Measurements from ENCODE around the gene KCNIP4. TPM values are rescaled to one million over a fixed set of nuclear protein-coding genes. Genes with fewer than 3 reads are reported as not detected.

The KCNIP4 gene
- total and polyA plus RNA-seq, 10 donors = not detected

DNA sequence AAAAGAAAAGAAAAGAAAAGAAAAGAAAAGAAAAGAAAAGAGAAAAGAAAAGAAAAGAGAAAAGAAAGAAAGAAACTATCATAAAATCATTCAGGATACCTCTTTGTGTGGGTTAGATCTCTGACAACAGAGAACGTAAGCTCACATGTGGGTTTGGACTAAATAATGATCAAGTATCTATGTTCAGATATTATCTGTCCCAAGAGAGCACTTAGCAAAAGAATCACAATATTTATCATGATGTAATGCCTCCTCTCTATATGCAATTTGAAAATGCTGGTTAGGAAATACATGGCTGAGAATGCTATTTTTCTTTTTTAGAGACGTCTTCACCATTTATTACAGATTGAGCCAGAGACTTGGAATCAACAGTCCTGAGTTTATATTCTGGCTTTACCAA is 191.3 kb downstream of the KCNIP4 start:
- WGBS, 5 donors = 64 to 78% (median 68%) methylated on average over 2 of the region's 2 CpGs
- Histone ChIP-seq H3K4me1 (no peaks in the 10 kb centered on the region), H3K27me3 (replicated peaks in 1 of 7) (no peaks in the 10 kb centered on the region), H3K27ac (no peak overlapping the region), H3K36me3 (no peaks in the 10 kb centered on the region), H3K4me3 (no peak overlapping the region), H3K9me3 (no peaks in the 10 kb centered on the region)
- no peak for DNase-seq
- intact Hi-C loops (cut with DNase I; ENCODE audit: low total_unique reads) = no loop called here
- TF ChIP-seq POLR2A (IDR thresholded peaks at IDR 0.05) (no peak), POLR2AphosphoS5 (IDR thresholded peaks at IDR 0.05) (no peak)
- TF ChIP-seq, protein P1, sequence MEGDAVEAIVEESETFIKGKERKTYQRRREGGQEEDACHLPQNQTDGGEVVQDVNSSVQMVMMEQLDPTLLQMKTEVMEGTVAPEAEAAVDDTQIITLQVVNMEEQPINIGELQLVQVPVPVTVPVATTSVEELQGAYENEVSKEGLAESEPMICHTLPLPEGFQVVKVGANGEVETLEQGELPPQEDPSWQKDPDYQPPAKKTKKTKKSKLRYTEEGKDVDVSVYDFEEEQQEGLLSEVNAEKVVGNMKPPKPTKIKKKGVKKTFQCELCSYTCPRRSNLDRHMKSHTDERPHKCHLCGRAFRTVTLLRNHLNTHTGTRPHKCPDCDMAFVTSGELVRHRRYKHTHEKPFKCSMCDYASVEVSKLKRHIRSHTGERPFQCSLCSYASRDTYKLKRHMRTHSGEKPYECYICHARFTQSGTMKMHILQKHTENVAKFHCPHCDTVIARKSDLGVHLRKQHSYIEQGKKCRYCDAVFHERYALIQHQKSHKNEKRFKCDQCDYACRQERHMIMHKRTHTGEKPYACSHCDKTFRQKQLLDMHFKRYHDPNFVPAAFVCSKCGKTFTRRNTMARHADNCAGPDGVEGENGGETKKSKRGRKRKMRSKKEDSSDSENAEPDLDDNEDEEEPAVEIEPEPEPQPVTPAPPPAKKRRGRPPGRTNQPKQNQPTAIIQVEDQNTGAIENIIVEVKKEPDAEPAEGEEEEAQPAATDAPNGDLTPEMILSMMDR (IDR thresholded peaks at IDR 0.05 in 8 of 11, conservative IDR thresholded peaks at IDR 0.05 in 3 of 11) = no peak

DNA sequence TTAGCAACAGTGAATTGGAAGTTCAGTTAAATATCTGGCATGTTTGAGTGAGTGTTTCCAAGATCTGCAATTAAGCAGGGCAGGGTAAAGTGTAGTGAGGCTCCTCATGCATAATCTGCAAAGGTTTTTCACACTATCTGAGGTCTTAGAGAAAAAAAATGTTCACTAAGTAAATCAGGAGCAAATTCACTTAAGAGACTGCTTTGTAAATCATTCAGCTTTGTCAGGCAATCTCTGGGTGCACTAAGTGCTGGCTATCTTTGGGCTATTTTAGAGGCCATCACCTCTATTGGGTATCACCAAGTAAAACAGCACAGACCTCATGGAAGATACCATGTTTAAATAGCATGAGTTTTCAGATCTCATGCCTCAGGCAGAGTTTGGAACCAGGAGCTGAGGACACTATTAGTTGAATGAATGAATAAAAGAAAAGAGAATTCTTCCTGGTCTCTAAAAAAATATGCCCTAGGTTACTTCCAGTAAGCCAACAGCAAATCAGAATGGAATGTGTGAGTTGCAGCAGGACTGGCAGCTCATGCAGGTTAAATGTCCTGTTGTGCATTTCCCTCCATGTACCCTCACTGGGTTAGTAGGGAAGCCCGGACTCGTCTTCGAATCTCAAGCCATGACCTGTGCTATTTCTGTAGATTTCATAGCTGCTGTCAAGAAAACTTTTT is 195.3 kb downstream of the KCNIP4 start:
- 85 to 93% (median 87%) methylated on average over 3 of the region's 3 CpGs for WGBS, 5 donors
- no peak for DNase-seq
- Histone ChIP-seq H3K36me3 (no peaks in the 10 kb centered on the region), H3K27ac (no peak overlapping the region), H3K4me1 (no peaks in the 10 kb centered on the region), H3K4me3 (no peak overlapping the region), H3K9me3 (no peaks in the 10 kb centered on the region), H3K27me3 (replicated peaks in 1 of 7) (no peaks in the 10 kb centered on the region)
- intact Hi-C loops (cut with DNase I; ENCODE audit: low total_unique reads) = no loop called here
- no peak for TF ChIP-seq POLR2A (IDR thresholded peaks at IDR 0.05)
- TF ChIP-seq, protein P1 (IDR thresholded peaks at IDR 0.05 in 8 of 11, conservative IDR thresholded peaks at IDR 0.05 in 3 of 11) = no peak

DNA sequence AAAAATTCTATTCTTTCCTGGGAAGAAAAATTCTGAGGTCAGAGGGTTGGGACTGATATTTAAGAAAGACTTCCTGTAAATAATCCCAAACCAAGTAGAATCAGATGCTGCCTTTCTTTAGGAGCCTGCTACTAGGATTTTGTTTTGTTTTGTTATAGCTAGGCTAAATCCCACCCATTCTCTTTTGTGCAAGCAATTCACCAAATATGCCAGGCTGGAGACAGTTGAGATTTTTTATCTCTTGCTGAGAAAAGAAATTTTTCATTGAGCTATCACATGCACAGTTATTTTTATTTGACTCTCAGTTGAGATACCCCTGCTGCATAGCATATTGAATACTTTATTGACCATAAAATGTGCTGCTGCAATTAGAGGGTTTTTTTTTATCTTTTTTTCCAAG is 196.0 kb downstream of the KCNIP4 start:
- H3K9me3 ChIP-seq = no peaks in the 10 kb centered on the region
- H3K36me3 ChIP-seq = no peaks in the 10 kb centered on the region
- no peak for DNase-seq
- intact Hi-C loops (cut with DNase I; ENCODE audit: low total_unique reads) = no loop called here
- H3K4me3 ChIP-seq = no peak overlapping the region
- no peaks in the 10 kb centered on the region for H3K27me3 ChIP-seq (replicated peaks in 1 of 7)
- TF ChIP-seq POLR2A (IDR thresholded peaks at IDR 0.05) (no peak), POLR2AphosphoS5 (IDR thresholded peaks at IDR 0.05) (no peak)
- TF ChIP-seq, protein P1 (IDR thresholded peaks at IDR 0.05 in 8 of 11, conservative IDR thresholded peaks at IDR 0.05 in 3 of 11) = no peak
- no peak overlapping the region for H3K27ac ChIP-seq
- no peaks in the 10 kb centered on the region for H3K4me1 ChIP-seq

DNA sequence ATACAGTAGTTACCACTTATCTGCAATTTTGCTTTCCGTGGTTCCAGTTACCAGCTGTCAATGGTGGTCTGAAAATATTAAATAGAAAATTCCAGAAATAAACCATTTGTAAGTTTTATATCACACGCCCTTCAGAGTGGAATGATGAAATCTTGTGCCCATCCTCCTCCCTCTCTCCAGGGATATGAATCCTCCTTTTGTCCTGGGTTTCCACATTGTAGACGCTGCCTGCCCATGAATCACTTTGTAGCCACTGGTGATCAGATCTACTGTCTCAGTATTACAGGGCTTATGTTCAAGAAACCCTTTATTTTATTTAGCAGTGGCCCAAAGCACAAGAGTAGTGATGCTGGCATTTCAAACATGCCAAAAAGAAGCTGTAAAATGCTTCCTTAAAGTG is 198.6 kb downstream of the KCNIP4 start:
- DNase-seq = no peak
- Histone ChIP-seq H3K27me3 (replicated peaks in 1 of 7) (no peaks in the 10 kb centered on the region), H3K9me3 (no peaks in the 10 kb centered on the region), H3K36me3 (no peaks in the 10 kb centered on the region), H3K27ac (no peak overlapping the region), H3K4me1 (no peaks in the 10 kb centered on the region), H3K4me3 (no peak overlapping the region)
- TF ChIP-seq POLR2A (IDR thresholded peaks at IDR 0.05) (no peak), POLR2AphosphoS5 (IDR thresholded peaks at IDR 0.05) (no peak)
- TF ChIP-seq, protein P1 (IDR thresholded peaks at IDR 0.05 in 8 of 11, conservative IDR thresholded peaks at IDR 0.05 in 3 of 11) = no peak
- intact Hi-C loops (cut with DNase I; ENCODE audit: low total_unique reads) = no loop called here
- 68 to 87% (median 80%) methylated on average over 3 of the region's 3 CpGs for WGBS, 5 donors
